H1 (cell line): ENCODE data around the gene TIMP1.

Source experiments
- CTCF ChIP-seq, 3 experiments: IDR thresholded peaks; 1 replicate in 2 of 3; 2 replicates in 1 of 3; pipeline versions ENCODE4 v1.5.1 to v1.6.1; 2011; ENCODE audit warnings: low read length in 3 of 3, mild to moderate bottlenecking in 3 of 3, inconsistent platforms in 2 of 3, low read depth in 1 of 3, moderate library complexity in 1 of 3; ENCODE audit not compliant: insufficient read depth in 1 of 3; ENCODE audit errors: control extremely low read depth in 1 of 3
- NANOG ChIP-seq: IDR thresholded peaks from 2 replicates; pipeline ENCODE4 v1.6.1; 2011; ENCODE audit warnings: low read length, low read depth, mild to moderate bottlenecking, inconsistent platforms; ENCODE audit not compliant: insufficient read depth, poor library complexity, severe bottlenecking

- TF ChIP-seq NANOG: no peak
- no peak for TF ChIP-seq CTCF (IDR thresholded peaks at IDR 0.05; ENCODE audit: control extremely low read depth in 1 of 3, insufficient read depth in 1 of 3, low read depth in 1 of 3, low read length in 3 of 3)
Observed at GRCh38 chrX:47587091-47587891, 5.1 kb downstream of the TIMP1 start.
